Tibial nerve (tissue), 4 donors: Measurements from ENCODE around the gene EXOG. TPM values are rescaled to one million over a fixed set of nuclear protein-coding genes. Genes with fewer than 3 reads are reported as not detected.

Experiments used
- DNase-seq, 2 donors: peaks; one replicate each; pipeline ENCODE4 v3.0.0-alpha.2; 2019; ENCODE audit warnings: low spot score in 2 of 2
- H3K27ac ChIP-seq, 4 donors: fragments of 200-600 bp; sonication (generic) in 3 of 4; one replicate each; pipeline ENCODE4 v1.5.1; 2017 to 2019; ENCODE audit warnings: mild to moderate bottlenecking in 1 of 4
- H3K27me3 ChIP-seq, 2 donors: fragments of 200-600 bp; sonication (generic) in 1 of 2; one replicate each; pipeline versions ENCODE4 v1.5.1 to v1.6.0; 2017 to 2019
- H3K36me3 ChIP-seq, 3 donors: fragments of 200-600 bp; sonication (generic); one replicate each; pipeline ENCODE4 v1.5.1; 2018 to 2019
- H3K4me1 ChIP-seq, 4 donors: fragments of 200-600 bp; sonication (generic) in 3 of 4; one replicate each; pipeline ENCODE4 v1.5.1; 2017 to 2019
- H3K4me3 ChIP-seq, 4 donors: fragments of 200-600 bp; sonication (generic) in 3 of 4; one replicate each; pipeline ENCODE4 v1.5.1; 2017 to 2019; ENCODE audit warnings: mild to moderate bottlenecking in 1 of 4, moderate library complexity in 1 of 4
- H3K9me3 ChIP-seq, 4 donors: fragments of 200-600 bp; sonication (generic) in 3 of 4; one replicate each; pipeline ENCODE4 v1.5.1; 2017 to 2019
- CTCF ChIP-seq, 5 experiments: fragments of 200-600 bp in 3 of 5; fragments of 450-650 bp in 2 of 5; sonication (generic) in 3 of 5; IDR thresholded peaks; one replicate each; pipeline ENCODE4 v1.5.1; 2016 to 2019; ENCODE audit warnings: antibody characterized with exemption in 5 of 5, mild to moderate bottlenecking in 3 of 5, moderate library complexity in 2 of 5
- EP300 ChIP-seq, 2 donors: sonication (generic); formaldehyde crosslinking; IDR thresholded peaks; one replicate each; pipeline ENCODE4 v1.6.1; 2017; ENCODE audit warnings: antibody characterized with exemption in 2 of 2, mild to moderate bottlenecking in 1 of 2
- POLR2A ChIP-seq, 2 donors: fragments of 450-650 bp; IDR thresholded peaks; one replicate each; pipeline ENCODE4 v1.6.1; 2017; ENCODE audit warnings: antibody characterized with exemption in 2 of 2, mild to moderate bottlenecking in 2 of 2, moderate library complexity in 2 of 2
- WGBS, 2 donors: methylation state at CpG; one replicate each; pipeline ENCODE4 v1.1.5; 2018; 5-methylcytosine and 5-hydroxymethylcytosine counted together
- total RNA-seq, 4 donors: library from RNA; depleted of rRNA; stranded (reverse); fragments of >200 nt; gene quantifications; one replicate each; pipeline ENCODE4 v1.1.0, GENCODE V29; 2016

The EXOG gene
- total RNA-seq, 4 donors from 2014 or later, result 9.9 to 21.9 (median 20.9) TPM

GRCh38 chr3:38469852-38470251 lies 26.3 kb upstream of the EXOG start:
- Histone ChIP-seq H3K4me1 (peaks cover 0 to 33% (median 0%) of the 10 kb centered on the region in 4 donors), H3K4me3 (no peak overlapping the region), H3K27me3 (no peaks in the 10 kb centered on the region), H3K27ac (no peak overlapping the region), H3K9me3 (peaks cover 0 to 27% (median 7%) of the 10 kb centered on the region in 4 donors), H3K36me3 (no peaks in the 10 kb centered on the region)
- DNase-seq, result no peak
- WGBS, 2 donors, result 100% methylated on average over 1 of the region's 1 CpG
- TF ChIP-seq CTCF (IDR thresholded peaks at IDR 0.05) (no peak), POLR2A (IDR thresholded peaks at IDR 0.05) (no peak), EP300 (IDR thresholded peaks at IDR 0.05) (no peak)

- Histone ChIP-seq H3K27me3 (no peaks in the 10 kb centered on the region), H3K36me3 (no peaks in the 10 kb centered on the region), H3K4me1 (peaks cover 0 to 35% (median 0%) of the 10 kb centered on the region in 4 donors), H3K9me3 (peaks cover 0 to 23% (median 4%) of the 10 kb centered on the region in 4 donors), H3K4me3 (no peak overlapping the region), H3K27ac (no peak overlapping the region)
- DNase-seq, result no peak
- 73 to 81% methylated on average over 3 of the region's 3 CpGs for WGBS, 2 donors
- TF ChIP-seq POLR2A (IDR thresholded peaks at IDR 0.05), result no peak
- TF ChIP-seq EP300 (IDR thresholded peaks at IDR 0.05), result no peak
- TF ChIP-seq CTCF (IDR thresholded peaks at IDR 0.05), result no peak
Measured at GRCh38 chr3:38471260-38471857, 24.8 kb upstream of the EXOG start.

- peaks cover 0 to 35% (median 0%) of the 10 kb centered on the region in 4 donors for H3K4me1 ChIP-seq
- H3K4me3 ChIP-seq, result no peak overlapping the region
- no peaks in the 10 kb centered on the region for H3K27me3 ChIP-seq
- H3K9me3 ChIP-seq, result peaks cover 0 to 23% (median 4%) of the 10 kb centered on the region in 4 donors
- no peak for DNase-seq
- no peak overlapping the region for H3K27ac ChIP-seq
- peaks cover 0 to 5% (median 0%) of the 10 kb centered on the region in 3 donors for H3K36me3 ChIP-seq
- no peak for TF ChIP-seq EP300 (IDR thresholded peaks at IDR 0.05)
- TF ChIP-seq CTCF (IDR thresholded peaks at IDR 0.05), result no peak
- no peak for TF ChIP-seq POLR2A (IDR thresholded peaks at IDR 0.05)
- 100% methylated on average over 1 of the region's 1 CpG for WGBS, 2 donors
Measured at GRCh38 chr3:38472342-38472741, 23.8 kb upstream of the EXOG start.

GRCh38 chr3:38473229-38473628 lies 22.9 kb upstream of the EXOG start:
- 96 to 100% methylated on average over 2 of the region's 2 CpGs for WGBS, 2 donors
- H3K27me3 ChIP-seq, result no peaks in the 10 kb centered on the region
- peaks cover 0 to 13% (median 0%) of the 10 kb centered on the region in 3 donors for H3K36me3 ChIP-seq
- H3K27ac ChIP-seq, result no peak overlapping the region
- H3K4me3 ChIP-seq, result no peak overlapping the region
- peaks cover 0 to 23% (median 4%) of the 10 kb centered on the region in 4 donors for H3K9me3 ChIP-seq
- TF ChIP-seq POLR2A (IDR thresholded peaks at IDR 0.05), result no peak
- TF ChIP-seq EP300 (IDR thresholded peaks at IDR 0.05), result no peak
- no peak for TF ChIP-seq CTCF (IDR thresholded peaks at IDR 0.05)
- peaks cover 0 to 35% (median 0%) of the 10 kb centered on the region in 4 donors for H3K4me1 ChIP-seq
- no peak for DNase-seq

GRCh38 chr3:38474928-38475605 lies 21.1 kb upstream of the EXOG start:
- Histone ChIP-seq H3K27me3 (no peaks in the 10 kb centered on the region), H3K4me3 (no peak overlapping the region), H3K4me1 (peaks cover 0 to 35% (median 0%) of the 10 kb centered on the region in 4 donors), H3K36me3 (peaks cover 0 to 29% (median 0%) of the 10 kb centered on the region in 3 donors), H3K27ac (no peak overlapping the region), H3K9me3 (peaks cover 0 to 4% (median 1%) of the 10 kb centered on the region in 4 donors)
- WGBS, 2 donors, result 85 to 86% methylated on average over 7 of the region's 7 CpGs
- no peak for DNase-seq
- no peak for TF ChIP-seq EP300 (IDR thresholded peaks at IDR 0.05)
- no peak for TF ChIP-seq CTCF (IDR thresholded peaks at IDR 0.05)
- TF ChIP-seq POLR2A (IDR thresholded peaks at IDR 0.05), result no peak
